ENCODE data around the gene IL27RA. TPM values are rescaled to one million over a fixed set of nuclear protein-coding genes. Genes with fewer than 3 reads are reported as not detected.

The IL27RA gene
- total RNA-seq, 1 experiment from 2014 or later, result 0.67 TPM

DNA sequence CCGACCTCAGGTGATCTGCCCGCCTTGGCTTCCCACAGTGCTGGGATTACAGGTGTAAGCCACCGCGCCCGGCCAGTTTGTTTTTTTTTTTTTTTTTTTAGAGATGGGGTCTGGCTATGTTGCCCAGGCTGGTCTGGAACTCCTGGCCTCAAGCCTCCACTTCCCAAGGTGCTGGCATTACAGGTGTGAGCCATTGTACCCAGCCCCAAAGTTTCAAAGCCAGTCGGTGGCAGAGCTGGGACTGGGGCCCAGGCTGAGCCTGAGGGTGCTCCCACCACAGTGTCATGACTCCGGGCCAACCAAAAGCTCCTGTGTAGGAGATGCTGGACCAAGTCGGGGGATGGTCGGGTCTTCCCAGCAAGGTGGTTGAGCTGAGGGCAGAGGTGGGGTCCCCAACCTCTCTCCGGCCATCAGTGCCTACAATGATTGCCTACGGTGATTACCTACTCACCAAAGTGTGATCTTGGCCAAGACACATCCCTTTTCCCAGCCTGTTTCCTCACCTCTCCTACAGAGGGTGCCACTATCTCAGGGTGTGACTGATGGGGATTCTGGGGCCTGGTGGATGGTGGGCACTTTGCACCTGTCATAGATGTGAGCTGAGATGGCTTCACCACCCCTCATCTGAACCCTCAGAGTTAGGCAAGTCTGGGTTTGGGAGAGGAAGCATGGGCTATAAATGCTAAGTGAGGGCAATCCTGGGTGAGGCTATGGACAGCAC, 64.9 kb downstream of the IL27RA start:
- Histone ChIP-seq H3K27me3 (ENCODE audit: low read length) (no peaks in the 10 kb centered on the region), H3K36me3 (ENCODE audit: insufficient read depth, low read length) (no peaks in the 10 kb centered on the region; the same call in 1 of the 2 replicates), H2AFZ (ENCODE audit: low read length) (no peak overlapping the region), H3K27ac (ENCODE audit: low read length) (no peak overlapping the region), H3K4me1 (ENCODE audit: low read length) (peaks cover 9% of the 10 kb centered on the region), H3K4me2 (ENCODE audit: low read depth, low read length, poor library complexity, severe bottlenecking) (no peak overlapping the region), H3K9me2 (replicated peaks; ENCODE audit: insufficient read depth, low read length) (no peaks in the 10 kb centered on the region), H3K4me3 (ENCODE audit: low read length) (no peak overlapping the region), H3K9ac (ENCODE audit: low read length) (no peak overlapping the region), H3K79me2 (ENCODE audit: low read length) (no peaks in the 10 kb centered on the region), H4K20me1 (ENCODE audit: insufficient read depth, low read depth, low read length) (no peaks in the 10 kb centered on the region), H3K9me3 (ENCODE audit: low read length) (peaks cover 4% of the 10 kb centered on the region; the same call in 1 of the 2 replicates)
- peak; percentile 41 for DNase-seq

DNA sequence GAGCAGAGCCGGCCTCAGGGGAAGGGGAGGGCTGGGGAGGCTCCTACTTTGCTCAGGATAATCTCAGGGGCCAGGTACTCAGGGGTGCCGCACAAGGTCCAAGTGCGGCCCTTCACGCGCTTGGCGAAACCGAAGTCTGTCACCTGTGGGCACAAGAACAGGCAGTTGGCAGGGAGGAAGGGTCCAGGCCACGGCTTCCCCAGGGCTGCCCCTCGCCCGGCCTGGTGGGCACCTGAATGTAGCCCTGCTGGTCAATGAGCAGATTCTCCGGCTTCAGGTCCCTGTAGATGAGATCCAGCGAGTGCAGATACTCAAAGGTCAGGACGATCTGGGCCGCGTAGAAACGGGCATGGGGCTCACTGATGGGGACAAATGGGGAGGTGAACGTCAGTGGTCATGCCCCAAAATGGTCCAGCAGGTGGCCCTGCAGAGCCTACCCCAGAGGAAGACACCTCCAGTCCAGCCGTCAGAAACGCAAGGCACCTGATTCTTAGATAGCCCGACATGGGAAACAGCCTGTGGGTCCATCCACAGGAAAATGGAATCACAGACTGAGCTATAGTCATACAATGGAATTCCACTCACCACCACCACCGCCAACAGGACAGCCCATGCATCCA, 66.1 kb downstream of the IL27RA start:
- peak; percentile 38 for DNase-seq
- H3K27ac ChIP-seq (ENCODE audit: low read length), result no peak overlapping the region
- no peak overlapping the region for H3K4me3 ChIP-seq (ENCODE audit: low read length)
- no peaks in the 10 kb centered on the region for H3K79me2 ChIP-seq (ENCODE audit: low read length)
- no peaks in the 10 kb centered on the region for H3K27me3 ChIP-seq (ENCODE audit: low read length)
- H3K4me1 ChIP-seq (ENCODE audit: low read length), result no peaks in the 10 kb centered on the region
- no peaks in the 10 kb centered on the region; the same call in 1 of the 2 replicates for H3K36me3 ChIP-seq (ENCODE audit: insufficient read depth, low read length)
- H4K20me1 ChIP-seq (ENCODE audit: insufficient read depth, low read depth, low read length), result no peaks in the 10 kb centered on the region
- no peaks in the 10 kb centered on the region for H3K9me2 ChIP-seq (replicated peaks; ENCODE audit: insufficient read depth, low read length)
- peaks cover 4% of the 10 kb centered on the region; the same call in 1 of the 2 replicates for H3K9me3 ChIP-seq (ENCODE audit: low read length)
- H2AFZ ChIP-seq (ENCODE audit: low read length), result no peak overlapping the region
- no peak overlapping the region for H3K4me2 ChIP-seq (ENCODE audit: low read depth, low read length, poor library complexity, severe bottlenecking)
- no peak overlapping the region for H3K9ac ChIP-seq (ENCODE audit: low read length)

DNA sequence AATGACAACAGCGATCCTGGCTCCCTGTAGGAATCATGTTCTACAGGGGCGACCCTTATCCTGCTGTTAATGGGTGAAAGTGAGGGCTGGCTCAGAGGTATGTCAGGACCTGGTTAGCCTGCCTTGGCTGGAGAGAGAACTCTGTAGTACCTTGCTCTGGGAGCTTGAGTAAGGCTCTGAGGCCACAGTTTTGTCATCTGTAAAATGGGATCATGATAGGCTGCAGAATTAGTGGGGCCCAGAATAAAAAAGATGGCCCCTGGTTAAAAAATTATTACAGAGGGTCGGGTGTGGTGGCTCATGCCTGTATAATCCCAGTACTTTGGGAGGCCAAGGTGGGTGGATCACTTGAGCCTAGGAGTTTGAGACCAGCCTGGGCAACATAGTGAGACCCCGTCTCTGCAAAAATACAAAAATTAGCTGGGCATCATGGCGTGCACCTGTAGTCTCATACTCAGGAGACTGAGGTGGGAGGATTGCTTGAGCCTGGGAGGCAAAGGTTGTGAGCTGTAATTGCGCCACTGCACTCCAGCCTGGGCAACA, 69.5 kb downstream of the IL27RA start:
- Histone ChIP-seq H3K9me3 (ENCODE audit: low read length) (no peaks in the 10 kb centered on the region), H3K79me2 (ENCODE audit: low read length) (no peaks in the 10 kb centered on the region), H3K4me1 (ENCODE audit: low read length) (no peaks in the 10 kb centered on the region), H3K4me3 (ENCODE audit: low read length) (no peak overlapping the region), H3K9me2 (replicated peaks; ENCODE audit: insufficient read depth, low read length) (no peaks in the 10 kb centered on the region), H3K36me3 (ENCODE audit: insufficient read depth, low read length) (no peaks in the 10 kb centered on the region), H3K9ac (ENCODE audit: low read length) (no peak overlapping the region), H3K4me2 (ENCODE audit: low read depth, low read length, poor library complexity, severe bottlenecking) (no peak overlapping the region), H4K20me1 (ENCODE audit: insufficient read depth, low read depth, low read length) (no peaks in the 10 kb centered on the region), H3K27me3 (ENCODE audit: low read length) (no peaks in the 10 kb centered on the region), H3K27ac (ENCODE audit: low read length) (no peak overlapping the region), H2AFZ (ENCODE audit: low read length) (no peak overlapping the region)
- no peak for DNase-seq

DNA sequence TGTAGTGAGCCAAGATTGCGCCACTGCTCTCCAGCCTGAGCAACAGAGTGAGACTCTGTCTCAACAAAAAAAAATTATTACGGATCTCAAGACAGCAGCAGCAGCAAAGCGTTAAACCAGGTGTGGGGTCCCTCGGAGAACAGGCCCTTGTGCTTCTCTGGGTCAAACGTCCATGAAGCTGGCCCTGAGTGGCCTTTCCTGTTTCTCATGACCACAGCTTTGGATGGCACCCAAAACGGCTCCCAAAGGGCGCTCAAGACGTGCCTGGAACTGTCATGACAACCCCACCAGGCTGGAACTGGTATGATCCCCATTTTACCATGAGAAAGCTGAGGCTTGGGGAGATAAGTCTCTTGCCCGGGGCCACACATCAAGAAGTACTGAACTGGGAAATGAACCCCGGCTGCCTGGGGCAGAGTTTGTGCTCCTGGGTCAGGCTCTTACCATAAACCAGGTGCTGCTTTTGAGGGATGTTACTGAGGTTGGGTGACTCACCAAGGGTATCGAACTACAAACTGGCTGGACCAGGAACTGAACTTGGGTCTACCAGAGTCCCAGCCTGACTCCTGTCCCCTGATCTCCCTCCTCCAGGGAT, 70.6 kb downstream of the IL27RA start:
- H3K4me2 ChIP-seq (ENCODE audit: low read depth, low read length, poor library complexity, severe bottlenecking), result no peak overlapping the region
- no peaks in the 10 kb centered on the region for H3K36me3 ChIP-seq (ENCODE audit: insufficient read depth, low read length)
- peak; percentile 40 for DNase-seq
- H3K27me3 ChIP-seq (ENCODE audit: low read length), result no peaks in the 10 kb centered on the region
- H3K79me2 ChIP-seq (ENCODE audit: low read length), result no peaks in the 10 kb centered on the region
- H3K4me3 ChIP-seq (ENCODE audit: low read length), result no peak overlapping the region
- H3K4me1 ChIP-seq (ENCODE audit: low read length), result no peaks in the 10 kb centered on the region
- no peaks in the 10 kb centered on the region for H3K9me2 ChIP-seq (replicated peaks; ENCODE audit: insufficient read depth, low read length)
- no peak overlapping the region for H3K27ac ChIP-seq (ENCODE audit: low read length)
- no peak overlapping the region for H3K9ac ChIP-seq (ENCODE audit: low read length)
- no peaks in the 10 kb centered on the region for H3K9me3 ChIP-seq (ENCODE audit: low read length)
- no peaks in the 10 kb centered on the region for H4K20me1 ChIP-seq (ENCODE audit: insufficient read depth, low read depth, low read length)
- no peak overlapping the region for H2AFZ ChIP-seq (ENCODE audit: low read length)

DNA sequence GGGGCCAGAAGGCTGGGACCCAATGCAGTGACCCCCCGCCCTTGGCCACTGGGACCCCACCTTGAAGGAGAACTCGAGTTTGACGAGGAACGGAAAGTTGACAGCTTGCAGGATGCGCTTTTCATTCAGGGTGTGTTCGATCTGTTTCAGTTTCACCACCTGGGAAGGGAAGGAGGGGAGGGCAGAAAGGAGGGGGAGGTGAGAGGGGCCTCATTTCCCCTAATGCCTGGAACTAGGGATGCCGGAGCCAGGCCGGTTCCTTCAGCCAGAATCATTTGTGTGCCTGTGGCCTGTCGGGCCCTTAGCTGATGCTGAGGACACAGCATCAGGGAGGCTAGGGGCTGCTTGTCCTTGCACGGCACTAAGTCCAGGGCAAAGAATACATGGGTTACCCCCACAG, 71.2 kb downstream of the IL27RA start:
- no peaks in the 10 kb centered on the region for H3K36me3 ChIP-seq (ENCODE audit: insufficient read depth, low read length)

More for the DNA sequence above, 71.2 kb downstream of the IL27RA start:
- DNase-seq, result no peak
- no peak overlapping the region for H2AFZ ChIP-seq (ENCODE audit: low read length)
- H3K4me3 ChIP-seq (ENCODE audit: low read length), result no peak overlapping the region
- no peaks in the 10 kb centered on the region for H3K4me1 ChIP-seq (ENCODE audit: low read length)
- no peak overlapping the region for H3K9ac ChIP-seq (ENCODE audit: low read length)
- H3K79me2 ChIP-seq (ENCODE audit: low read length), result no peaks in the 10 kb centered on the region
- no peak overlapping the region for H3K27ac ChIP-seq (ENCODE audit: low read length)
- H4K20me1 ChIP-seq (ENCODE audit: insufficient read depth, low read depth, low read length), result no peaks in the 10 kb centered on the region
- H3K9me3 ChIP-seq (ENCODE audit: low read length), result no peaks in the 10 kb centered on the region
- no peaks in the 10 kb centered on the region for H3K9me2 ChIP-seq (replicated peaks; ENCODE audit: insufficient read depth, low read length)
- H3K4me2 ChIP-seq (ENCODE audit: low read depth, low read length, poor library complexity, severe bottlenecking), result no peak overlapping the region
- H3K27me3 ChIP-seq (ENCODE audit: low read length), result no peaks in the 10 kb centered on the region

Other genes with a start within 250 kb of the IL27RA start
- gene ZSWIM4, start 236.3 kb upstream of the IL27RA start, total RNA-seq (2014; rRNA removed; shearing (Covaris generic); ENCODE audit: low replicate concordance), result 6.8 and 7.3 TPM in 2 replicates
- gene NANOS3, start 154.6 kb upstream of the IL27RA start, total RNA-seq (2014; rRNA removed; shearing (Covaris generic); ENCODE audit: low replicate concordance), result not detected in 2 replicates
- gene BRME1, start 125.6 kb upstream of the IL27RA start, total RNA-seq (2014; rRNA removed; shearing (Covaris generic); ENCODE audit: low replicate concordance), result 0.47 TPM in 1 of 2 replicates, not detected in the other
- gene CC2D1A, start 125.6 kb upstream of the IL27RA start, total RNA-seq (2014; rRNA removed; shearing (Covaris generic); ENCODE audit: low replicate concordance), result 9.9 and 28.6 TPM in 2 replicates
- gene PODNL1, start 93.3 kb upstream of the IL27RA start, total RNA-seq (2014; rRNA removed; shearing (Covaris generic); ENCODE audit: low replicate concordance), result not detected in 2 replicates
- gene DCAF15, start 79.3 kb upstream of the IL27RA start, total RNA-seq (2014; rRNA removed; shearing (Covaris generic); ENCODE audit: low replicate concordance), result 15.1 and 41.4 TPM in 2 replicates
- 1.2 and 2.3 TPM in 2 replicates for gene RFX1, start 25.4 kb upstream of the IL27RA start, total RNA-seq (2014; rRNA removed; shearing (Covaris generic); ENCODE audit: low replicate concordance)
- not detected in 2 replicates for gene RLN3, start 3.6 kb upstream of the IL27RA start, total RNA-seq (2014; rRNA removed; shearing (Covaris generic); ENCODE audit: low replicate concordance)
- not detected in 2 replicates for gene PALM3, start 30.3 kb downstream of the IL27RA start, total RNA-seq (2014; rRNA removed; shearing (Covaris generic); ENCODE audit: low replicate concordance)
- 0.71 and 4.2 TPM in 2 replicates for gene MISP3, start 41.0 kb downstream of the IL27RA start, total RNA-seq (2014; rRNA removed; shearing (Covaris generic); ENCODE audit: low replicate concordance)
- 0.37 and 2.8 TPM in 2 replicates for gene C19orf67, start 54.0 kb downstream of the IL27RA start, total RNA-seq (2014; rRNA removed; shearing (Covaris generic); ENCODE audit: low replicate concordance)
- gene SAMD1, start 59.0 kb downstream of the IL27RA start, total RNA-seq (2014; rRNA removed; shearing (Covaris generic); ENCODE audit: low replicate concordance), result 31.8 and 81.5 TPM in 2 replicates
- 24.0 and 26.5 TPM in 2 replicates for gene PRKACA, start 86.0 kb downstream of the IL27RA start, total RNA-seq (2014; rRNA removed; shearing (Covaris generic); ENCODE audit: low replicate concordance)
- gene ASF1B, start 104.8 kb downstream of the IL27RA start, total RNA-seq (2014; rRNA removed; shearing (Covaris generic); ENCODE audit: low replicate concordance), result 27.1 and 34.9 TPM in 2 replicates
- gene ADGRL1, start 174.4 kb downstream of the IL27RA start, total RNA-seq (2014; rRNA removed; shearing (Covaris generic); ENCODE audit: low replicate concordance), result 0.40 and 1.2 TPM in 2 replicates

Data from Karpas-422 (cell line).